CD4-positive, alpha-beta T cell treated with Interleukin-4 for 1 hour (primary cell): Measurements from ENCODE around the gene CDHR2.

Source experiments
- DNase-seq, 2 donors: peaks; one replicate each; pipeline ENCODE4 v3.0.0-alpha.2; 2020 to 2022

Gene CDHR2

GRCh38 chr5:176625512-176625911, 76.4 kb downstream of the CDHR2 start:
- no peak for DNase-seq

- no peak for DNase-seq
These were observed 77.1 kb downstream of the CDHR2 start for GRCh38 chr5:176625966-176626875.

GRCh38 chr5:176626876-176627236, 77.7 kb downstream of the CDHR2 start:
- DNase-seq = no peak

DNA sequence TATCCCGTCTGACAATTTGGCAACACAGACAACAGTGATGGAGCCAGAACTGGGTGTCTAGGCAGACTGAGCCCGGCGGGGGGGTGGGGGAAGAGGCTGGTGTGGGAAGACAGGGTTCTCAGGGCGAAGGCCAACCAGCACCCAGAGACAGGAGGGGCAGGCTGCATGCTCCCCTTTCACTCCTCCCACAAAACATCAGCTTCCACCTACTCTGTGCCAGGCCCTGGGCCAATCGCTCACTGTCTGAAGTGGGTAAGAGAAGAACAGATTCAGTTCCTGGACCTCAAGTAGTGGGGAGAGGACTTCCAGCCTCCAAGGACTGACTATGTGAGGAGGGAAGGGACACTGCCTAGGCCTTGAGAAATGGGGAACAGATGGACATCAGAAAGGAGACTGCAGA, 78.4 kb downstream of the CDHR2 start:
- DNase-seq = no peak

DNA sequence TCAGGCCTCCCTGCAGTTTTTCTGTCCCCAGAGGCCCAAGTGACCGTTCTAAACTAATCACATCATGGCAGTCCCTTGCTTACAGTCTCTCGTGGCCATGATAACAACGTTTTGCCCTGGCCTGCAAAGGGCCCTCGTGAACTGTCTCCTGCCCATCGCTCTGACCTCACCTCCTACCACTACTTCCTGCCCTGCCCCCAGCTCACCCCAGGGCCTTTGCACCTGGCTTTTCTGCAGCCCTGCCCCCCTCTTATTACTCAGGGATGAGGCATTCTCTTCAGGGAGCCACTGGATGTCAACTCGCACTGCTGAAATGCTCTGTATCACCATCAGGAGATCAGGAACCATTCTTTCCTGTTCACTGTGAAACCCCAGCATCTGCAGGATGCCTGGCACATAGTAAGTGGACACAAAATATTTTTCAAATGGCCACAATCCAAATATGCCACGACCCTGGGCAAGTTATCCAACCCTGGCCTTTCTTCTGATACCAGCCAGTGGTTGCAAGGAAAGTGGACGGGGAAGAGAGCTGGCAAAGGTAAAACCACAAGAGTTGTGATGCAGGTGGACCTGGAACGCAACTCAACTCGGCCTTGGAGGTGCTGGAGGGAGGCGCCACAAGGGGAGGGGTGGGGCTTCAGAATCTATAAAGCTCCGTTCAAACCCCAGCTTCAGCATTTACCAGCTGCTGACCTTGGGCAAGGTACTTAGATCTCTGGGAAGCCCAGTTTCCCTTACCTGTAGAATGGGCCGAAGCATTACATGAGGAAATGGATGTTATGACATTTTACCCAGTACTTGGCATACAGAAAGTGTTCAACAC, 79.5 kb downstream of the CDHR2 start:
- DNase-seq = no peak

GRCh38 chr5:176629317-176629852, 80.2 kb downstream of the CDHR2 start:
- no peak for DNase-seq

GRCh38 chr5:176629853-176630680, 80.9 kb downstream of the CDHR2 start, which contains the start of the genes EIF4E1B and SNCB:
Gene EIF4E1B (plus strand): TSS chr5:176630675. CDS start chr5:176642788, 12,113 bp downstream.
Gene SNCB (minus strand): TSS chr5:176630534. CDS start chr5:176629654, 880 bp downstream.
- DNase-seq = peak; percentile 24 to 40

DNA sequence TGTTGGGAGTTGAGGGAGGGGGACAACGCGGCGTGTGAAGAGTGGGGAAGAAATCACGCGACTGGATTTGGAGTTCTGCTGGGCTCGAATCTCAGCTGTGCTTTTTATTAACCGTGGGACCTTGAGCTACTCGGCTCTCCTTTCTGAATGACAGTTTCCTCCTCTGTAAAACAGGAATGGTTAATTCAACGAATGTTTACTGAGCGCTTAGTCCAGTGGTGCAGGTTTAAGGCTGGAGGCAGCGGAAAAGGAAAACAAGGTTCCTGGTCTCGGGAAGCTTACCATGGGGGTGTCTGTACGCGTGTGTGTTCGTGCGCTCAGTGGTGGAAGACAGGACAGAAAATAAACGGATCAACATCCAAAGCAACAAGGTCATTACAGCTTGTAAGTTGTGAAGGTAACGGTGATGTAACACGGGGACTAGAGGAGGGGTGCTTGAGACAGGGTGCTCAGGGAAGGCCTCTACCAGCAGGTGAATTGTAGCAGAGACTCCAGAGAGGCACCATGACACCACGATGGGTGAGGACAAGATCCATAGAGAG, 81.6 kb downstream of the CDHR2 start:
- no peak for DNase-seq

GRCh38 chr5:176631383-176632200, 82.5 kb downstream of the CDHR2 start:
- DNase-seq = no peak

DNA sequence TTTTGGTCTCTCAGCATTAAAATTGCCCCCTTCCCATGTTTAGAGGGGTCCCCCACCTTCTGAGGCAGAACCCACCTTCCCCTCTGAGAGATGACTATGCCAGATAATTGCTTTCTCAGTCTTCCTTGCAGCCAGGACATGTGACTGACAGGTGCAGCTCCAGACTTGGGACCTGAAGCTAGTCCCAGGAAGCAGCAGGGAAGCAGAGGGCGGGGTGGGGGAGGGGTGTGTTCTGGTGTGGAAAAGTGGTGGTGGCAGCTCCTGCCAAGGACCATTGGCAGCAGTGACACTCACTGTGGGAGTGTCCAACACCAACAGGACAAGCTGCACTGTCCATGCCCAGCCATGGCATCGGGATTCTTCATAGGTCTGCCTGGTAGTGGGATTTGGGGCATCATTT, 83.6 kb downstream of the CDHR2 start:
- DNase-seq = no peak

GRCh38 chr5:176633598-176633997, 84.5 kb downstream of the CDHR2 start:
- DNase-seq = no peak

- no peak for DNase-seq
These were observed 87.3 kb downstream of the CDHR2 start for GRCh38 chr5:176636426-176636825.

DNA sequence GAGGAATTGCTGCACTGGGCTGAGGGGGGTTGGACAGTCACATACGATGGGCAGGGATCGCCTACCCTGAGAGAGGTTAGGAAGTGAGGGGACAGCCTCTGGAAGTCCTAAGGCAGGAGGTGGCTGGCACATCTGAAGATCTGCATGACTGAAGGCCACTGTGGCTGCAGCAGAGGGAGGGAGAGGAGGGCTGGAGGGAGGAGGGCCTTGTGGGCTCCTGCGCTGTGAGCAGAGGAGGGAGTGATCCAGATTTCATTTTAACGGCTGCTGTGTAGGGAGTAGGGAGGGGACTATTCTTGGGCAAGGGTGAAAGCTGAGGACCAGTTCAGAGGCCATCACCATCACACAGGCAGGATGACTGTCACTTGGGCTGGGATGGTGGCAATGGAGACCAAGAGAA, 88.4 kb downstream of the CDHR2 start:
- DNase-seq = no peak

GRCh38 chr5:176638437-176638836, 89.3 kb downstream of the CDHR2 start:
- no peak for DNase-seq

- no peak for DNase-seq
These were observed 90.1 kb downstream of the CDHR2 start for GRCh38 chr5:176639208-176639607.

- DNase-seq = no peak
These were observed 90.8 kb downstream of the CDHR2 start for GRCh38 chr5:176639981-176640380.

DNA sequence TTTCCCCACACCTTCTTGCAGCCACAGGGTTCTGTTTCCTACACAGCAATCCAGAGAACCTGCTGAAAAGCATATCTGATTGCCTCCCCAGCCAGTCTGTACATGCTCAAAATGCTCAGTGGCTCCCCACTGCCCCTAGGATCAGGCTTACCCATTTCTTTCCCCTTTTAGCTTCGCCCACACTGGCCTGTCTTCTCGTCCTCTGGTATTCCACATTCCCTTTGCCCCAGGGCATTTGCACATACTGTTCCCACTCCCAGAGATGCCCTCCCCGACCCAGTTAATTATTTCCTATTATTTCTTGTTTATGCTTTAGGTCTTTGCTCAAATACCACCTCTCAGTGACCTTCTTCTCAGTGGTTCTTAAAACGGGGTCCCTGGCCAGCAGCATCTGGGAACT, 91.5 kb downstream of the CDHR2 start:
- no peak for DNase-seq

- no peak for DNase-seq
These were observed 93.7 kb downstream of the CDHR2 start for GRCh38 chr5:176642675-176643490.

DNA sequence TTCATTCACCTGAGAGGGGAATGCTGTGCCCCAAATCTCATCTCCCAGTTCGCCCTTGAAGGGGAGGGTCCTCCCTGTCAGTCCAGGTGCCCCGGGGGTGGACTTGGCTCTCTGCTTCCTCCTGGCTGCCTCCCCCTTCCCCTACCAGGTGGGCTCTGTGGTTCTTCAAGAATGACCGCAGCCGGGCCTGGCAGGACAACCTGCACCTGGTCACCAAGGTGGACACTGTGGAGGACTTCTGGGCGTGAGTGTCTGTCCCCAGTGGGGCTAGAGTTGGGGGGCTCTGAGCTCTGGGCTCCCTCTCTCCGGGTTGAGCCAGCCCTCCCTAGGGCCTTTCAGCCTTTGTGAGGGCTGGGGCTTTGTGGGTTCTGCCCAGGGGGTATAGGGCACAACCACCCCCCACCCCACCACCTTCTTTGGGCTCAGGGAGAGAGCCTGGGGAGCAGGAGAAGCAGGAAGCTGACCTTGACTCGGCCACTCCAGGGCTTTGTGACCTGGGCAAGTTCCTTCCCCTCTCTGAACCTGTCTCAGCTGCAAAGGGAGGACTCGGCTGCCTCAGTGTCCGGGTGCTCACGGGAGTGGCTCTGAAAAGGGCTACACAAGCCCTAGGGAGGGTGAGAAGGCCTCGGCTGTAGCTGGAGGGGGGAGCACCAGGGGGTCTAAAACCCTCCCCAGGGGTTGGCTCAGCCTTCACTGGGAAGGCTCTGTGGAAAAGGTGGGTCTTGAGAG, 94.5 kb downstream of the CDHR2 start:
- no peak for DNase-seq

- no peak for DNase-seq
These were observed 95.2 kb downstream of the CDHR2 start for GRCh38 chr5:176644294-176644693.
